ENCODE data around the gene GGT6. TPM values are rescaled to one million over a fixed set of nuclear protein-coding genes. Genes with fewer than 3 reads are reported as not detected.
A peak's percentile ranks its signal among the peaks of the same experiment; 100 is the strongest.

The GGT6 gene
- total RNA-seq, 4 donors from 2014 or later: 214 to 308 (median 283) TPM

DNA sequence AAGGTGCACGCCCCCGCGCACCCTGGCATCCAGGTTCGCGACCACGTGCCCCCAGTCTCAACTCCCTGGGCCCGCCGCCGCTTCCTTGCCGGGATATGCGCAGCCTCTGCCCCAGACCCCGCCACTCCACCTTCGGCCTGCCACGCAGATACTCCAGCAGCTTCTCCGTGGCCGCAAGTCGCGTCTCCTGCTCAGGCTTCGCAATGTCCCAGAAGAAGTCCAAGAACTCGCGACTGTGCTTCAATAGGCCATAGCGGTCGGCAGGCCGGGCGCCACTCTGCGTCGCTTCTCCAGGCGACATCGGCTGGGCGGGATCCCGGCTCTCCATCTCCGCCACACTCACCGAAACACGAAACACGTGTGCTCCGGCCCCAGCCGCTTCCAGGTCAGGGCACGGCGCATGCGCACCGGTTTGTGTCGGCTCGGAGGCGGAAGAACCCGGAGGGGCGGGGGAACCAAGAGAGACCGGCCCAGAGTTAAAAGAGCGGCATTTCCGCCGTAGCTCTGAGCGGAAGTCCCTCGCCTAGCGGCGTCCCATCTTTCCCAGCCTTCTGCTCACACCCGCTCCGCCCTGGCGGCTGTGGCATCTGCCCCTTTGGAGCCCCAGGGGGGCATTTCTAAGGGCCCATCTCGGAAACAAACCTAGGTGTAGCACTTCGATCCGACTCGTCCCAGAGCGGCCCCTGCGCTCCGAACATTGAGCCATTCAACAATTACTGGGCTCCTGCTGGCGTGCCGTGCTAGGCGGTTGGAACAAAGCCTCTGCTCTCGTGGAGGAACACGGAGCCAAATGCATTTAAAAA lies 5.2 kb downstream of the GGT6 start, which contains the start of gene MYBBP1A:
TSS of gene MYBBP1A (minus strand) at position 388 of the 803 bp plus-strand sequence. CDS start at position 328, 60 bp downstream.
- intact Hi-C loops (cut with DNase I; ENCODE audit: low total_unique reads): no loop called here
- WGBS, 2 donors (ENCODE audit: low coverage in 1 of 2): 0% methylated on average over 53 of the region's 69 CpGs; no CpG with 5 or more reads in 1 of the 2 donors
- H3K4me3 ChIP-seq: peak within 1 kb of the TSS; percentile 49 to 75 (median 64)

DNA sequence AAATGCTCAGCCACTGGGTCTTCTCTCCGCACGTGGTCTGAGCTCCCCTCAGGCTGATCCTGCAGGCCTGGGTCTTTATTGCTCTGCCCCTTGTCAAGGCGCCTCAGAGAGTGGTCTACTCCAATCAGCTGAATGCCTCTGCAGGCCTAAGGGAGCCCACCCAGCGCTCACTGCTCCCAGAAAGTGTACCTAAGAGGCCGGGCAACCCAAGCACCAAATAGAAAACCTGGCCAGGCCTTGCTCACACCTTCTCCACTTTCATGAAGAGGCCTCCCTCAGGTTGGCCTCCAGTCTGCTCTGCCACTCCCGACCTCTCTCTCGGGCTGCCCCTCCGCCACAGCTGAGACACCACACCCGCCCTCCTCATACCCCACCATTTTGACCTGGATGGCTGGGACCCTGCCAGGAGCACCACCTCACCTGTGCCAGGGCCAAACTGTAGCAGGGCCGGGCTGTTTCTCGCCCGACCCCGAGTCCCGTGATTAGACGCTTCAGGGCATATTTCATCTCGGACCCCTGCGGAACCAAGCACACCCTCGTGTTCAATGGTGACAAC lies 5.9 kb downstream of the GGT6 start:
- WGBS, 2 donors (ENCODE audit: low coverage in 1 of 2): 10% methylated on average over 18 of the region's 18 CpGs; no CpG with 5 or more reads in 1 of the 2 donors
- in situ Hi-C loops (cut with MboI; ENCODE audit: low pct_ligation_motif_present in 1 of 4, low pct_unique_long_range_greater_than_20kb in 1 of 4, low sequenced_read_pairs in 3 of 4): no loop called here
- H3K4me1 ChIP-seq: peaks cover 4 to 30% (median 26%) of the 10 kb centered on the region in 4 donors
- no peaks in the 10 kb centered on the region for H3K27me3 ChIP-seq
- peaks cover 0 to 26% (median 4%) of the 10 kb centered on the region in 4 donors for H3K36me3 ChIP-seq
- peak overlapping the region; percentile 49 to 75 (median 64) for H3K4me3 ChIP-seq
- intact Hi-C loops (cut with DNase I; ENCODE audit: low total_unique reads): no loop called here
- peak overlapping the region; percentile 82 to 90 (median 87) for H3K27ac ChIP-seq
- H3K9me3 ChIP-seq: no peaks in the 10 kb centered on the region
- TF ChIP-seq POLR2AphosphoS5 (IDR thresholded peaks at IDR 0.05): no peak
- TF ChIP-seq, protein P1, sequence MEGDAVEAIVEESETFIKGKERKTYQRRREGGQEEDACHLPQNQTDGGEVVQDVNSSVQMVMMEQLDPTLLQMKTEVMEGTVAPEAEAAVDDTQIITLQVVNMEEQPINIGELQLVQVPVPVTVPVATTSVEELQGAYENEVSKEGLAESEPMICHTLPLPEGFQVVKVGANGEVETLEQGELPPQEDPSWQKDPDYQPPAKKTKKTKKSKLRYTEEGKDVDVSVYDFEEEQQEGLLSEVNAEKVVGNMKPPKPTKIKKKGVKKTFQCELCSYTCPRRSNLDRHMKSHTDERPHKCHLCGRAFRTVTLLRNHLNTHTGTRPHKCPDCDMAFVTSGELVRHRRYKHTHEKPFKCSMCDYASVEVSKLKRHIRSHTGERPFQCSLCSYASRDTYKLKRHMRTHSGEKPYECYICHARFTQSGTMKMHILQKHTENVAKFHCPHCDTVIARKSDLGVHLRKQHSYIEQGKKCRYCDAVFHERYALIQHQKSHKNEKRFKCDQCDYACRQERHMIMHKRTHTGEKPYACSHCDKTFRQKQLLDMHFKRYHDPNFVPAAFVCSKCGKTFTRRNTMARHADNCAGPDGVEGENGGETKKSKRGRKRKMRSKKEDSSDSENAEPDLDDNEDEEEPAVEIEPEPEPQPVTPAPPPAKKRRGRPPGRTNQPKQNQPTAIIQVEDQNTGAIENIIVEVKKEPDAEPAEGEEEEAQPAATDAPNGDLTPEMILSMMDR (IDR thresholded peaks at IDR 0.05): no peak
- TF ChIP-seq EP300 (IDR thresholded peaks at IDR 0.05; ENCODE audit: low read depth): no peak
- no peak for TF ChIP-seq POLR2A (IDR thresholded peaks at IDR 0.05)
- DNase-seq: no peak

More for the DNA sequence above, 5.2 kb downstream of the GGT6 start, which contains the start of gene MYBBP1A:
- Histone ChIP-seq H3K9me3 (no peaks in the 10 kb centered on the region), H3K27ac (peak within 1 kb of the TSS; percentile 82 to 90 (median 87)), H3K36me3 (peaks cover 0 to 20% (median 3%) of the 10 kb centered on the region in 4 donors), H3K4me1 (peaks cover 4 to 30% (median 26%) of the 10 kb centered on the region in 4 donors), H3K27me3 (no peaks in the 10 kb centered on the region)
- peak; percentile 98 for DNase-seq
- in situ Hi-C loops (cut with MboI; ENCODE audit: low pct_ligation_motif_present in 1 of 4, low pct_unique_long_range_greater_than_20kb in 1 of 4, low sequenced_read_pairs in 3 of 4): no loop called here
- TF ChIP-seq EP300 (IDR thresholded peaks at IDR 0.05; ENCODE audit: low read depth): no peak
- peak; percentile 69 to 87 (median 73) for TF ChIP-seq POLR2AphosphoS5 (IDR thresholded peaks at IDR 0.05)
- peak; percentile 68 for TF ChIP-seq POLR2A (IDR thresholded peaks at IDR 0.05)
- TF ChIP-seq, protein P1 (IDR thresholded peaks at IDR 0.05): peak in 2 of 5 experiments; percentile 33

DNA sequence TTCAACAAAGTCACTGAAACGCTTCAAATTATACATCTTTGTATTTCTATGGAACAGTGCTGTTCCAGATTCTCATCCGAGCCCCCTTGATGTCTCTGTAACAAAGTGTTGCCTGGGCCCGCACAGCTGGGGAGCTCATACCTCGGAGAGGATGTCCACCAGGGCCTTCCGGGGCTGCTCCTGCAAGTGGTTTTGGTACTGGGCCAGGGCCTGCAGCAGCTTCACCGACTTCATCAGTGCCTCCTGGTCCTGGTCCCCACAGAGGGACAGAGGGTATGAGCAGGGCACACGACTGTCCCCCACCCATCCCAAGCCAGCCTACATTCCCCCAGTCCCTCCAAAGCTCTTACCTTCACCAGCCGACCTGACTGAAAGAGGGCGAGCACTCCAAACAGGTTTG lies 6.7 kb downstream of the GGT6 start:
- WGBS, 2 donors (ENCODE audit: low coverage in 1 of 2): 77 to 90% methylated on average over 4 to 9 of the region's 9 CpGs
- Histone ChIP-seq H3K4me3 (peak overlapping the region in 1 of 4 donors; percentile 70), H3K4me1 (peaks cover 4 to 24% (median 23%) of the 10 kb centered on the region in 4 donors), H3K27me3 (no peaks in the 10 kb centered on the region), H3K9me3 (no peaks in the 10 kb centered on the region), H3K36me3 (peaks cover 0 to 26% (median 9%) of the 10 kb centered on the region in 4 donors), H3K27ac (no peak overlapping the region)
- in situ Hi-C loops (cut with MboI; ENCODE audit: low pct_ligation_motif_present in 1 of 4, low pct_unique_long_range_greater_than_20kb in 1 of 4, low sequenced_read_pairs in 3 of 4): no loop called here
- TF ChIP-seq POLR2A (IDR thresholded peaks at IDR 0.05) (no peak), POLR2AphosphoS5 (IDR thresholded peaks at IDR 0.05) (no peak), EP300 (IDR thresholded peaks at IDR 0.05; ENCODE audit: low read depth) (no peak)
- TF ChIP-seq, protein P1 (IDR thresholded peaks at IDR 0.05): no peak
- intact Hi-C loops (cut with DNase I; ENCODE audit: low total_unique reads): no loop called here
- no peak for DNase-seq
